Middle frontal gyrus (tissue), 1 donor: Measurements from ENCODE around the gene FDXR.

Experiments used
- DNase-seq: peaks from one replicate; pipeline ENCODE4 v3.0.0-alpha.2; 2015; ENCODE audit warnings: low spot score; ENCODE audit errors: extremely low spot score

Gene FDXR

GRCh38 chr17:74900208-74900607 lies 27.4 kb upstream of the FDXR start:
- no peak for DNase-seq

- DNase-seq = no peak
These were observed 25.7 kb upstream of the FDXR start for GRCh38 chr17:74898376-74898946.

GRCh38 chr17:74893936-74894671 lies 21.3 kb upstream of the FDXR start:
- DNase-seq = no peak

GRCh38 chr17:74892974-74893911 lies 20.4 kb upstream of the FDXR start, which contains the start of gene FADS6:
Gene FADS6 (minus strand): TSS chr17:74893633. CDS start chr17:74893595, 38 bp downstream.
- DNase-seq = no peak

- no peak for DNase-seq
These were observed 19.4 kb upstream of the FDXR start for GRCh38 chr17:74892013-74892841.

GRCh38 chr17:74890554-74890953 lies 17.8 kb upstream of the FDXR start:
- DNase-seq = no peak

GRCh38 chr17:74888469-74888868 lies 15.7 kb upstream of the FDXR start:
- DNase-seq = no peak

- no peak for DNase-seq
These were observed 10.5 kb upstream of the FDXR start for GRCh38 chr17:74883241-74883745.

- no peak for DNase-seq
These were observed 9.9 kb upstream of the FDXR start for GRCh38 chr17:74882517-74883240.

- no peak for DNase-seq
These were observed 8.3 kb upstream of the FDXR start for GRCh38 chr17:74881073-74881472.

GRCh38 chr17:74879308-74879707 lies 6.5 kb upstream of the FDXR start:
- DNase-seq = no peak

- no peak for DNase-seq
These were observed 5.9 kb upstream of the FDXR start for GRCh38 chr17:74878658-74879057.

- no peak for DNase-seq
These were observed 5.1 kb upstream of the FDXR start for GRCh38 chr17:74877592-74878548.

- no peak for DNase-seq
These were observed 3.3 kb upstream of the FDXR start for GRCh38 chr17:74875977-74876593.

- DNase-seq = no peak
These were observed 2.6 kb upstream of the FDXR start for GRCh38 chr17:74875155-74875976.

- DNase-seq = no peak
These were observed 1.8 kb upstream of the FDXR start for GRCh38 chr17:74874615-74875037.

GRCh38 chr17:74873874-74874614 lies 1.2 kb upstream of the FDXR start:
- DNase-seq = no peak
